ENCODE results near the gene PLPPR3.

- TF ChIP-seq, protein P1, sequence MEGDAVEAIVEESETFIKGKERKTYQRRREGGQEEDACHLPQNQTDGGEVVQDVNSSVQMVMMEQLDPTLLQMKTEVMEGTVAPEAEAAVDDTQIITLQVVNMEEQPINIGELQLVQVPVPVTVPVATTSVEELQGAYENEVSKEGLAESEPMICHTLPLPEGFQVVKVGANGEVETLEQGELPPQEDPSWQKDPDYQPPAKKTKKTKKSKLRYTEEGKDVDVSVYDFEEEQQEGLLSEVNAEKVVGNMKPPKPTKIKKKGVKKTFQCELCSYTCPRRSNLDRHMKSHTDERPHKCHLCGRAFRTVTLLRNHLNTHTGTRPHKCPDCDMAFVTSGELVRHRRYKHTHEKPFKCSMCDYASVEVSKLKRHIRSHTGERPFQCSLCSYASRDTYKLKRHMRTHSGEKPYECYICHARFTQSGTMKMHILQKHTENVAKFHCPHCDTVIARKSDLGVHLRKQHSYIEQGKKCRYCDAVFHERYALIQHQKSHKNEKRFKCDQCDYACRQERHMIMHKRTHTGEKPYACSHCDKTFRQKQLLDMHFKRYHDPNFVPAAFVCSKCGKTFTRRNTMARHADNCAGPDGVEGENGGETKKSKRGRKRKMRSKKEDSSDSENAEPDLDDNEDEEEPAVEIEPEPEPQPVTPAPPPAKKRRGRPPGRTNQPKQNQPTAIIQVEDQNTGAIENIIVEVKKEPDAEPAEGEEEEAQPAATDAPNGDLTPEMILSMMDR (optimal IDR thresholded peaks at IDR 0.05 in 1 of 3, IDR thresholded peaks at IDR 0.05 in 1 of 3, conservative IDR thresholded peaks at IDR 0.05 in 1 of 3; ENCODE audit: extremely low read depth in 1 of 3, insufficient read depth in 2 of 3, low read length in 3 of 3) = no peak
- no peak for TF ChIP-seq EZH2 (IDR thresholded peaks at IDR 0.05; ENCODE audit: low read length)
Measured at GRCh38 chr19:812747-813218, 9.0 kb downstream of the PLPPR3 start.

Data from keratinocyte (primary cell).